MM.1S (cell line): Measurements from ENCODE around the gene BHMT2.

Experiments used
- DNase-seq: peaks from one replicate; pipeline ENCODE4 v3.0.0-alpha.2; 2015
- H2AFZ ChIP-seq: fragments of 300-600 bp; sonication (generic); 2 replicates; pipeline ENCODE4 v1.6.0; 2016; ENCODE audit warnings: antibody characterized with exemption, low read length
- H3F3A ChIP-seq: fragments of 300-600 bp; sonication (generic); 2 replicates; pipeline ENCODE4 v1.6.1; 2016; ENCODE audit warnings: mild to moderate bottlenecking, antibody characterized with exemption, low read length, moderate library complexity, mixed read lengths; ENCODE audit not compliant: insufficient read depth
- H3K27ac ChIP-seq: fragments of 300-600 bp; sonication (generic); 2 replicates; pipeline ENCODE4 v1.5.1; 2016; ENCODE audit warnings: mild to moderate bottlenecking, low read length
- H3K27me3 ChIP-seq: fragments of 300-600 bp; sonication (generic); replicated peaks from 2 replicates; pipeline ENCODE4 v1.6.0; 2016; ENCODE audit warnings: low read length; ENCODE audit not compliant: insufficient read depth
- H3K36me3 ChIP-seq: fragments of 300-600 bp; sonication (generic); replicated peaks from 2 replicates; pipeline ENCODE4 v1.6.1; 2016; ENCODE audit warnings: mild to moderate bottlenecking, low read length, mixed read lengths; ENCODE audit not compliant: insufficient read depth
- H3K4me1 ChIP-seq: fragments of 300-600 bp; sonication (generic); 2 replicates; pipeline ENCODE4 v1.6.1; 2016; ENCODE audit warnings: low read length, mixed read lengths
- H3K4me2 ChIP-seq: fragments of 300-600 bp; sonication (generic); 2 replicates; pipeline ENCODE4 v1.6.0; 2016; ENCODE audit warnings: low read depth, low read length
- H3K4me3 ChIP-seq: fragments of 300-600 bp; sonication (generic); 2 replicates; pipeline ENCODE4 v1.5.1; 2016; ENCODE audit warnings: low read length, mixed read lengths
- H3K79me2 ChIP-seq: fragments of 300-600 bp; sonication (generic); 2 replicates; pipeline ENCODE4 v1.6.1; 2016; ENCODE audit warnings: mixed run types, low read length, mixed read lengths
- H3K9ac ChIP-seq: fragments of 300-600 bp; sonication (generic); 2 replicates; pipeline ENCODE4 v1.6.1; 2016; ENCODE audit warnings: low read length, mixed read lengths
- H3K9me2 ChIP-seq: fragments of 300-600 bp; sonication (generic); replicated peaks from 2 replicates; pipeline ENCODE4 v1.6.1; 2016; ENCODE audit warnings: mild to moderate bottlenecking, low read length, mixed read lengths; ENCODE audit not compliant: insufficient read depth
- H3K9me3 ChIP-seq: fragments of 300-600 bp; sonication (generic); replicated peaks from 2 replicates; pipeline ENCODE4 v1.6.1; 2016; ENCODE audit warnings: mild to moderate bottlenecking, low read length, mixed read lengths; ENCODE audit not compliant: insufficient read depth
- H4K20me1 ChIP-seq: fragments of 300-600 bp; sonication (generic); 2 replicates; pipeline ENCODE4 v1.6.1; 2016; ENCODE audit warnings: mild to moderate bottlenecking, low read length, moderate library complexity, mixed read lengths; ENCODE audit not compliant: insufficient read depth
- EZH2 ChIP-seq: fragments of 300-600 bp; sonication (generic); optimal IDR thresholded peaks from 2 replicates; pipeline ENCODE3; 2017; ENCODE audit warnings: low read depth, mild to moderate bottlenecking, antibody characterized with exemption, low read length, mixed read lengths
- EZH2phosphoT487 ChIP-seq: fragments of 300-600 bp; sonication (generic); IDR thresholded peaks from 2 replicates; pipeline ENCODE4 v1.6.1; 2018; ENCODE audit warnings: antibody characterized with exemption, low read length
- TF ChIP-seq, protein P1 (sequence below): fragments of 300-600 bp; sonication (generic); IDR thresholded peaks from 2 replicates; pipeline ENCODE4 v1.5.1; 2016; ENCODE audit warnings: antibody characterized with exemption, low read length, mixed read lengths

Gene BHMT2

DNA sequence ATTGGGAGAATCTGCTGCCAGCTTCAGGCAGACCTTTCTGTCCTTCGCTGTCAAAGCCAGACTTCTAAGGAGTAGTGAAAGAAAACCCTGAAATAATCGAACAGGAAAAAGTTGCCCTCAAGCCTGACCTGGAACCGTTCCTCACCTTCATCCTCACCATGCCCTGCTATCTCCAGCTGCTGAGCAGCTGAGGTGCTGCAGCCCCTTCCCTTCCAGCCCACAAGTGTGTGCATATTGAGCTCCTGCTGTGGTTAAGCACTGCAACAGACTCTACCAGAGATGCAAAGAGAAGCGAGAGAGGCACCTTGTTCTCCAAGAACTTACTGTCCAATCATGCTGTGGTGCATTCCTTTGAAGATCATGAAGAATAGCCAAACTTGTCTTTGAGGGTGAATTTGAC lies 18.9 kb downstream of the BHMT2 start:
- DNase-seq: no peak
- no peak overlapping the region for H3K4me2 ChIP-seq
- TF ChIP-seq EZH2phosphoT487 (no peak), EZH2 (no peak)
- TF ChIP-seq, protein P1, sequence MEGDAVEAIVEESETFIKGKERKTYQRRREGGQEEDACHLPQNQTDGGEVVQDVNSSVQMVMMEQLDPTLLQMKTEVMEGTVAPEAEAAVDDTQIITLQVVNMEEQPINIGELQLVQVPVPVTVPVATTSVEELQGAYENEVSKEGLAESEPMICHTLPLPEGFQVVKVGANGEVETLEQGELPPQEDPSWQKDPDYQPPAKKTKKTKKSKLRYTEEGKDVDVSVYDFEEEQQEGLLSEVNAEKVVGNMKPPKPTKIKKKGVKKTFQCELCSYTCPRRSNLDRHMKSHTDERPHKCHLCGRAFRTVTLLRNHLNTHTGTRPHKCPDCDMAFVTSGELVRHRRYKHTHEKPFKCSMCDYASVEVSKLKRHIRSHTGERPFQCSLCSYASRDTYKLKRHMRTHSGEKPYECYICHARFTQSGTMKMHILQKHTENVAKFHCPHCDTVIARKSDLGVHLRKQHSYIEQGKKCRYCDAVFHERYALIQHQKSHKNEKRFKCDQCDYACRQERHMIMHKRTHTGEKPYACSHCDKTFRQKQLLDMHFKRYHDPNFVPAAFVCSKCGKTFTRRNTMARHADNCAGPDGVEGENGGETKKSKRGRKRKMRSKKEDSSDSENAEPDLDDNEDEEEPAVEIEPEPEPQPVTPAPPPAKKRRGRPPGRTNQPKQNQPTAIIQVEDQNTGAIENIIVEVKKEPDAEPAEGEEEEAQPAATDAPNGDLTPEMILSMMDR: no peak

DNA sequence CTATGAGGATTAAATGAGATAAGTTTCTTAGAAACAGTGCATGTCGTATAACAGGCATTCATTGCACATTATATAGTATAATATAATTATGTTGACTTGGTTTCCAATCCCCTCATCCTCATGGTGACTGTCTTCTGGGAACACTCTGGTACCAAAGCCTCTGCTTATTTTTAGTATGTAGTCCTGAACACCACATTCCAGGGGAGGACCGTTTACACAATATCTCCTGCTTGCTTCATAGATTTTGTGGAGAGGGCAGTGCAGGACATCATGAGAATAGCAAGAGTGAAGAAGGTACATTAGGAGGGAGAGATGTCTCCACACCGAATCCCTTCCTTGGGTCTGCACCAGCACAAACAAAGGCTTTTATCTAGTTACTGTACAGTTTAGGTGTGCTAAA lies 21.5 kb downstream of the BHMT2 start:
- no peaks in the 10 kb centered on the region for H3K27me3 ChIP-seq
- H4K20me1 ChIP-seq: no peaks in the 10 kb centered on the region
- no peaks in the 10 kb centered on the region for H3K4me1 ChIP-seq
- H3K27ac ChIP-seq: no peak overlapping the region
- no peaks in the 10 kb centered on the region for H3K36me3 ChIP-seq
- no peak for DNase-seq
- no peaks in the 10 kb centered on the region for H3K79me2 ChIP-seq
- H3F3A ChIP-seq: no peaks in the 10 kb centered on the region
- no peak overlapping the region for H3K4me2 ChIP-seq
- no peak overlapping the region for H3K9ac ChIP-seq
- no peaks in the 10 kb centered on the region for H3K9me2 ChIP-seq
- no peaks in the 10 kb centered on the region for H3K9me3 ChIP-seq
- no peak overlapping the region for H2AFZ ChIP-seq
- TF ChIP-seq, protein P1: no peak
- no peak for TF ChIP-seq EZH2
- TF ChIP-seq EZH2phosphoT487: no peak
- no peak overlapping the region for H3K4me3 ChIP-seq

More for the DNA sequence above, 18.9 kb downstream of the BHMT2 start:
- Histone ChIP-seq H2AFZ (no peak overlapping the region), H3F3A (no peaks in the 10 kb centered on the region), H3K27ac (no peak overlapping the region), H3K27me3 (no peaks in the 10 kb centered on the region), H3K9me3 (no peaks in the 10 kb centered on the region), H3K4me3 (no peak overlapping the region), H3K9ac (no peak overlapping the region), H4K20me1 (no peaks in the 10 kb centered on the region), H3K79me2 (no peaks in the 10 kb centered on the region), H3K9me2 (no peaks in the 10 kb centered on the region), H3K36me3 (no peaks in the 10 kb centered on the region), H3K4me1 (no peaks in the 10 kb centered on the region)

DNA sequence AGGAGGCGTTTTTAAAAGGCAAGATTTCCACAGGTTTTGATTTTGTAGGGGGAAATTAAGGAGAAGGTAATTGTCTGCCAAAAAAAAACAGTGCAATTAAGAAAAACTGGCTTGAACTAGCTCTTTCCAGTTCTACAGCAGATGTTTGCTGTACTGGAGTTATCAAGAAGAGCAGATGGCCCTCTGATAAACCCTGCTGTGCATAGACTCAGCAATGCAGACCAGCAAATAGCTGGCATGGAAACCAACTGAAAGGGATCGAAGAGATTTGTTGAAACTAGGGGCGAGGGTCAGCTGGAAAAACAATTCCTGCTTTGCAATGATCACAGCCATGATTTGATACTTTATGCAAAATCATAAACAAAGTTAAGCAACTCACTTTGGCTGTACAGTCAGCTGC lies 24.2 kb downstream of the BHMT2 start:
- TF ChIP-seq, protein P1: no peak
- no peak for TF ChIP-seq EZH2phosphoT487
- TF ChIP-seq EZH2: no peak
- H2AFZ ChIP-seq: no peak overlapping the region
- no peaks in the 10 kb centered on the region for H3K79me2 ChIP-seq
- H3K4me3 ChIP-seq: no peak overlapping the region
- H3K9me2 ChIP-seq: no peaks in the 10 kb centered on the region
- H3K27me3 ChIP-seq: no peaks in the 10 kb centered on the region
- no peak overlapping the region for H3K9ac ChIP-seq
- H3F3A ChIP-seq: no peaks in the 10 kb centered on the region
- no peaks in the 10 kb centered on the region for H3K9me3 ChIP-seq
- no peak overlapping the region for H3K27ac ChIP-seq
- no peak for DNase-seq
- H3K4me1 ChIP-seq: no peaks in the 10 kb centered on the region
- no peaks in the 10 kb centered on the region for H3K36me3 ChIP-seq
- no peak overlapping the region for H3K4me2 ChIP-seq
- H4K20me1 ChIP-seq: no peaks in the 10 kb centered on the region
